GM21515 (cell line): ENCODE results near the gene PLB1.
A peak's percentile ranks its signal among the peaks of the same experiment; 100 is the strongest.

Source experiments
- ATAC-seq: cut with Tn5 transposase; IDR thresholded peaks from one replicate; pipeline ENCODE4 v1.9.1; 2021; ENCODE audit not compliant: unreplicated experiment

Gene PLB1

GRCh38 chr2:28558158-28558820 is 62.4 kb downstream of the PLB1 start:
- ATAC-seq, result no peak

- ATAC-seq, result no peak
Measured at GRCh38 chr2:28558918-28559317, 63.1 kb downstream of the PLB1 start.

GRCh38 chr2:28563869-28564268 is 68.0 kb downstream of the PLB1 start:
- ATAC-seq, result no peak

- ATAC-seq, result no peak
Measured at GRCh38 chr2:28564346-28564745, 68.5 kb downstream of the PLB1 start.

GRCh38 chr2:28565033-28565432 is 69.2 kb downstream of the PLB1 start:
- no peak for ATAC-seq

GRCh38 chr2:28565720-28566295 is 69.9 kb downstream of the PLB1 start:
- ATAC-seq, result no peak

GRCh38 chr2:28566521-28567041 is 70.7 kb downstream of the PLB1 start:
- peak; percentile 97 for ATAC-seq

- no peak for ATAC-seq
Measured at GRCh38 chr2:28567061-28567471, 71.2 kb downstream of the PLB1 start.

GRCh38 chr2:28568036-28568435 is 72.2 kb downstream of the PLB1 start:
- no peak for ATAC-seq

GRCh38 chr2:28568533-28568932 is 72.7 kb downstream of the PLB1 start:
- ATAC-seq, result no peak

- ATAC-seq, result no peak
Measured at GRCh38 chr2:28570431-28570830, 74.6 kb downstream of the PLB1 start.

- ATAC-seq, result no peak
Measured at GRCh38 chr2:28576714-28577113, 80.9 kb downstream of the PLB1 start.

GRCh38 chr2:28577791-28578680 is 82.2 kb downstream of the PLB1 start:
- no peak for ATAC-seq

- no peak for ATAC-seq
Measured at GRCh38 chr2:28578774-28579173, 82.9 kb downstream of the PLB1 start.

GRCh38 chr2:28579606-28580005 is 83.7 kb downstream of the PLB1 start:
- no peak for ATAC-seq

- ATAC-seq, result no peak
Measured at GRCh38 chr2:28580078-28580477, 84.2 kb downstream of the PLB1 start.

GRCh38 chr2:28581312-28581711 is 85.5 kb downstream of the PLB1 start:
- ATAC-seq, result no peak

- no peak for ATAC-seq
Measured at GRCh38 chr2:28582152-28582551, 86.3 kb downstream of the PLB1 start.

- ATAC-seq, result no peak
Measured at GRCh38 chr2:28582595-28582994, 86.7 kb downstream of the PLB1 start.

GRCh38 chr2:28583899-28584553 is 88.2 kb downstream of the PLB1 start:
- ATAC-seq, result no peak

- ATAC-seq, result no peak
Measured at GRCh38 chr2:28586867-28587266, 91.0 kb downstream of the PLB1 start.
